Germinal center (tissue), 1 donor: Measurements from ENCODE around the gene CGB3.
A peak's percentile ranks its signal among the peaks of the same experiment; 100 is the strongest.

ENCODE experiments used
- DNase-seq: peaks from one replicate; pipeline ENCODE4 v3.0.0; 2012; ENCODE audit warnings: mixed read lengths, low spot score

Gene CGB3

GRCh38 chr19:49016067-49016839 is 7.9 kb downstream of the CGB3 start:
- DNase-seq, result no peak

GRCh38 chr19:49014870-49015255 is 9.3 kb downstream of the CGB3 start:
- DNase-seq, result no peak

DNA sequence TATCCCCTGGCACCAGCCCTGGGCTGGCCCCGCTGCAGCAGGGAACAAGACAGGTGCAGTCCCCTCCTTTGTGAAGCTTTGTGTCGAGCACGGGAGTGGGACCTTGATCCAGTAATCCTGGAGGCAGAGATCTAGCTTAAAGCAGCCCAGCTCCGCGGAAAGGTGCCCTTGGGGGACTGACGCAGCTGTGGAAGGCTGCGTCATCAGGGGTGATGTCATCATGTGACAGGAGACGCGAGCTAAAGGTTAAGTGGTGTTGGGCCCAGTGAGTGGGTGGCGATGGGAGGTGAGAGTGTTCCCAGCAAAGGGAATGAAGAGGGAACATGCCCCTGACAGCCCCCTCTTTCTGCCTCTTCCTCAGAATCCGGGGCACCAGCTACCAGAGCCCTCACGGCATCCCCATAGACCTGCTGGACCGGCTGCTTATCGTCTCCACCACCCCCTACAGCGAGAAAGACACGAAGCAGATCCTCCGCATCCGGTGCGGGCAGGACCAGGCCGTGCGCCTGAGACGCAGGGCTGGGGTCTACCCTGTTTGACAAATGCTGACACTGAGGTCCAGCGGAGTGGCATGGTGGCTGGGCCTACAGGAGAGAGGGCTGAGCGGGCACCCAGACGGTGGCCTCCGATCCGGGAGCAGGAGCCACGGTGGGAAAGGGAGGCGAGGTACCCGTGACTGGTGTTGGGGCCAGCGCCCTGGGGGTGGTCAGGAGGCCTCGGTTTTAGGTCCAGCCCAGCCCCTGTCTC is 9.8 kb downstream of the CGB3 start:
- DNase-seq, result no peak

DNA sequence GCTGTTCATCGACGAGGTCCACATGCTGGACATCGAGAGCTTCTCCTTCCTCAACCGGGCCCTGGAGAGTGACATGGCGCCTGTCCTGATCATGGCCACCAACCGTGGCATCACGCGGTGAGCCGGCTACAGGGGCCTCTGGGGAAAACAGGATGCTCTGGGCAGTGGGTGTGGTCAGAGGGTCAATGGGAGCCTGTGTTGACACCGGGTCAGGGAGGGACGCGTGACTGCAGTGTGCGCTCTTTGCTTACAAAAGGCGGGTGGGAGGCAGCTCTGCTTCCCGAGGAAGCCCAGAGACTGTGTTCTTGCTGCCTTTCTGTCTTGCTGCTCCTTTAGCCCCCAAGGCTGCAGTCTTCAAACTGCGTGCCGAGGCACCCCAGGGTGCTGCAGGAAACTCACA is 12.9 kb downstream of the CGB3 start:
- no peak for DNase-seq

- DNase-seq, result no peak
These were observed 13.7 kb downstream of the CGB3 start for GRCh38 chr19:49010453-49010852.

GRCh38 chr19:49009828-49010227 is 14.3 kb downstream of the CGB3 start:
- no peak for DNase-seq

- DNase-seq, result no peak
These were observed 17.2 kb downstream of the CGB3 start for GRCh38 chr19:49006905-49007304.

DNA sequence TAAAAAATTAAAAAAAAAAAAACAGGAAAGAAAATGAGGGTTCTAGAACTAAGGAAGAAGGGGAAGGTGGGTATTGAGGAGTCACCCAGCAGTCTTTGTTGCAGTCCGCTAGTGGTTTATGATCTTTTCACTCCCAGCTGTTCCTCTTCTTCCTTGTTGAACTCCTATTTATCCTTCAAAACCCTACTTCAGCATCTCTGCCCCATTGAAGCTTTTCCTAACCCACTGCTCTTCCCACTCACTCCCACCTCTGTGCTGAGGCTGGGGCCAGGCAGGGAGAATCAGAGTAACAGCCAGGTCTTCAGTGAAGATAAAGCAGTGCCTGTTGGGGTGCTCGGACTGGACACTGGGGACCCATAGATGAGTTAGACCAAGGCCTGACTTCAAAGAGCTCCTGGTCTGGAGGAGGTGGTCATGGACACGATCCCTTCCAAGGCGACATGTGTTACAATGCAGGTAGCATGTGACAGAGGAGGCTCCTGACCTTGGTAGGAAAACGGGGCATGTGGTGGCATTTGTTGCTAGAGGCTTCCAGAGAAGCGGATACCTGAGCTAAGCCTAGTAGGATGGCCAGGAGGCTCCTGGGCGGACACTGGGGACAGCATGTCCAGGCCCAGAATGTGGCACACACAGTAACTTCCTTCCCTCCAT is 19.0 kb downstream of the CGB3 start:
- no peak for DNase-seq

- DNase-seq, result no peak
These were observed 20.0 kb downstream of the CGB3 start for GRCh38 chr19:49004133-49004532.

- DNase-seq, result peak; percentile 63
These were observed 24.4 kb downstream of the CGB3 start for GRCh38 chr19:48999481-49000325.

DNA sequence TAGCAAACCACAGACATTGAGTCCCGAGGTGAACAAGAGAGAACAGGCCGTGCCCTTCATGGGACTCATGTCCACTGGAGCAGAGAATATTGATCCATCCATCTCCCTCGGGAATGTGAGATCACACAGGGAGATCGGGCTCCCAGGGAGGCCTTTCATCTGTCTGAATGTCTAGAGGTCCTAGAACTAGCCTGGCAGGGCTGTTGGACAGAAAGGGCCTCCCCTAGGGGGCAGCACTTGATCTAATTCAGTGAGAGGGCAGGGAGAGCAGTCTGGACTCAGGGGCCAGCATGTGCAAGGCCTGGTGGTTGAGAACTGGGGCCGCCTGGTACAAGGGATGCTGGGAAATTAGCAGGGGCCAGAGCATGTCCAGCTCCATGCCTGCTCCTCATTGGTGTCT is 26.2 kb downstream of the CGB3 start:
- peak; percentile 27 for DNase-seq

- no peak for DNase-seq
These were observed 30.1 kb downstream of the CGB3 start for GRCh38 chr19:48994035-48994386.

DNA sequence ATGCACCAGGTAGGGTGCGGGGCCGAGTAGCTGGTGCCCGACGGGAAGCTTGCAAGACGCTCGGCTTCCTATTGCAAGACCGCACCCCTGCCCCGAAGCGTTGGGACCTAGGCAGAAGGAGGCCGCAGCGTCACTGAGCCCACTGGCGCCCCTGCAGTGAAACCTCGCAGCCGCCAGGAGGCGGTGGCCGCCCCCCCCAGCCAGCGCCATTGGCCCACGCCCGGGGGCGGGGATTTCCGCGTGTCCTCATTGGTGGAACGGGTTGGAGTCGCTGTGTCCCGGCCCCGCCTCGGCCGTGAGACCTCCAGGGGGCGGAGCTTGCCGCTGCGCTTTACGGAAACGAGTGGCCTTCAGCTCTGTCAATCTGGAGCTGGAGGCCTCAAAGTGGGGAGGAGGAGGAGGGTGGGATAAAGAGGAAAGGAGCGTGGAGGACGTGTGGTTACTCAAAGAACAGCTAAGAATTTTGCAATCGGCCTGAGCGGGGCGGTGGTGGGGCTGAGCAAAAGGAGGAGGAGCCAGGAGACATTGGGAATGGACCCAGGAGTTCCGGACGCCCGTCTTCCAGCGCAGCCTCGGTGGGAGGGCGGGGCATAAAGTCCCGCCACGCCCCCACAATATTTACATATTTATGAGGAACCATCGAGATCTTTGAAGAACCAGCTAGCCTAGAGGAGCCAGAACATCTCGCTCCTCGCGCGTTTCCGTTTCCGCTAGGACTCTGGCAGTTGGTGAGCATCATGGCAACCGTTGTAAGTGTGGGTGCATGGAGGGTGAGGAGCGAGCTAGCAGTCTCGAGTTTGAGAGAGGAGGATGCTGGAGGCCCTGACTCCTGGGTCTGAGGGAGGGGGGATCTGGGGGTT is 30.7 kb downstream of the CGB3 start, which contains the start of the genes GYS1 and RUVBL2:
GYS1 (minus strand) TSS at position 135 of the 860 bp plus-strand sequence. CDS start 197 bp downstream, outside the sequence.
RUVBL2 (plus strand) TSS at position 713 of the 860 bp plus-strand sequence; CDS start at position 738, 25 bp downstream.
- peak; percentile 99 for DNase-seq

DNA sequence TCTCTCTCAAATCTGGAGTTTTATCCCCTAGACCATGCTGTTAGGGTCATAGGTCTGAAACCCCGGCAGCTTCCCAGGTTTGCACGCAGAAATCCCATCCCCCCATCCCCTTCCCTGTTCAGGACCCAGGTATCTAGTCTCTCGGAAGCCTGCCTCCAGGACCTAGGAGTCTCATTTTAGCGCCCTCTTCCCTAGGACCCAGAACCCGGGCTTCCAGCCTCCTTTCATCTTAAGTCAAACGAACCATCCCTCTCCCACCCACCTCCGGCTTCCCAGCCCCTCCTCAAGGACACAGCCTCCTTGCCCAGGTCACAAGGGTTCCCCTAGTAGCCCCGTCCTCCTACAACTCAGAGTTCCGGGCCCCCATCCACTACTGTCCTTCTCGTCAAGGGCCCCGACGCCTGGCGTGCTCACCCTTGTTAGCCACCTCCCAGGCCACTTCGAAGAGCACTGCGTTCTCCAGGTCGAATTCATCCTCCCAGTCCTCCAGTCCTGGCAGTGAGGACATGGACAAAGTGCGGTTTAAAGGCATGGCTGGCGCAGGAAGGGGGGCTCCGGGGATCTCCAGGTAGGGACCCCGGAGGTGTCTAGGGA is 31.5 kb downstream of the CGB3 start:
- DNase-seq, result peak; percentile 17

DNA sequence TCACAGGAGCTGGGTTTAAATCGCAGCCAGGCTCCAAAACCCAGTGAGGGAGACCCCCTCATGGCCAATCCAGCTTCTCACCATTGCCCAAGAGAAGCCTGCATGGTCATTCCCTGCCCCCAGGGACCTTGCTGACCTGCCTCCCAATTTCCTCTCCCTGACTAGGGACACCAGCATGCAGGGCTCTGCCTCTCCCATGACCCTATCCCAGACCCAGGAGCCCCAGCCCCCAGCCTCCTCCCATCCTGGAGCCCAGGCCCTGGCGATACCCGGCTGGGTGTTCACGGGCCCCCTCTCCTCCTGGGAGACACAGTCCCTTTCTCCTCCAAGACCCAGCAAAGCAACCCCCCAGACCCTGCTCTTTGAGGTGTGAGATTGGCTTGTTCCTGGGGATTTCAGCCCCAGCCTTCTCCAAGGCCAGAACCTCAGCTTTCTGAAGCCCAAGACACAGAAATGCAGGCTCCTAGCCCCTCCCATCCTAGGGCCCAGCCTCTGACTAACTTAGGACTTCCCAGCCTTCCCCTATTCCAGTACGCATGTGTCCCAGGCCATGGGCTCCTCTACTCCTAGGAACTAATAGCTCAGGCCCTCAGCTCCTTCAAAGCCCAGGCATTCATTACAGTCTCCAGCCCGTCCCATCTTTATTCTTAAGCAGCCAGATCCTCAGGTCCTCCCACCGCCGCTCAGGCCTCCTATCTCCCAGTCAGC is 32.1 kb downstream of the CGB3 start:
- no peak for DNase-seq

- DNase-seq, result no peak
These were observed 33.0 kb downstream of the CGB3 start for GRCh38 chr19:48991011-48991609.

DNA sequence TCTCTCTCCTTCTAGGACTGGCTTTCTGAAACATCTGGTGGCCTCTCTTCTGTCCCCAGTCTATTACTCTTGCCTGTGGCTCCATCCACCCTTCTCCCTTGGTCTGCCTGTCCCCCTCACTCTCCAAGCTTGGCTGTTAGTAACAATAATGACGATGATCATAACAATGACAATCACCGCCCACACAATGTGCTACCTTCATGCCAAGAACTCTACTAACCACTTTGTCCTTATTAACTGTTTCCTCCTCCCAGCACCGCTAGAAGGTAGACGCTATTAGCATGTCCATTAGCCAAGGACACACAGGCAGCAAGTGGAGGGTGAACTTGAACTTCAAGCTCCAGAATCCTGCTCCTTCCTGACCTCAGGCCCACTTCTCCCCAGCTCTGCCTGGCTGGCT is 33.7 kb downstream of the CGB3 start:
- no peak for DNase-seq

- no peak for DNase-seq
These were observed 34.3 kb downstream of the CGB3 start for GRCh38 chr19:48989701-48990291.

DNA sequence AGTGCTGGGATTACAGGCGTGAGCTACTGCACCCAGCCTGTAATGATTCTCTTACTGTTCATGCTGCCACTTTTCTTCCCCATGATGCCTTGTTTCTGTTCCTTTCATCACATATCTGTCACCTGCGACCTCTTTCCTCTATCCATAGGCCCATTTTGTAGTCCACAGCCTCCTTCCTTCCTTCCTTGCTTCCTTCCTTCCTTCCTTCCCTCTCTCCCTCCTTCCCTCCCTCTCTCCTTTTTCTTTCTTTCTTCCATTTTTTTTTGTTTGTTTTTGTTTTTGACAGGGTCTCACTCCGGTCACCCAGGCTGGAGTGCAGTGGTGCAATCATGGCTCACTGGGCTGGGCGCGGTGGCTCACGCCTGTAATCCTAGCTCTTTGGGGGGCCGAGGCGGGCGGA is 35.3 kb downstream of the CGB3 start:
- DNase-seq, result no peak
